HFFc6 (cell line): ENCODE data around the gene GOLGA2. TPM values are rescaled to one million over a fixed set of nuclear protein-coding genes. Genes with fewer than 3 reads are reported as not detected.
A peak's percentile ranks its signal among the peaks of the same experiment; 100 is the strongest.

Experiments used
- DNase-seq: peaks from one replicate; pipeline ENCODE4 v3.0.0-alpha.2; 2018
- H3K27ac Mint-ChIP-seq: 2 replicates; pipeline ENCODE4 v1.8.0; 2020; ENCODE audit warnings: mild to moderate bottlenecking, mixed read lengths
- H3K27me3 Mint-ChIP-seq: 2 replicates; pipeline ENCODE4 v1.8.0; 2021; ENCODE audit warnings: mild to moderate bottlenecking, moderate library complexity, mixed read lengths; ENCODE audit not compliant: insufficient read depth
- H3K36me3 Mint-ChIP-seq: 2 replicates; pipeline ENCODE4 v1.8.0; 2021; ENCODE audit warnings: low read depth, mixed read lengths
- H3K4me1 Mint-ChIP-seq: 2 replicates; pipeline ENCODE4 v1.8.0; 2020; ENCODE audit warnings: low read depth, mixed read lengths
- H3K4me3 Mint-ChIP-seq: 2 replicates; pipeline ENCODE4 v1.8.0; 2020; ENCODE audit warnings: mild to moderate bottlenecking, moderate library complexity, mixed read lengths
- H3K9me3 Mint-ChIP-seq: 2 replicates; pipeline ENCODE4 v1.8.0; 2020; ENCODE audit warnings: mild to moderate bottlenecking, mixed read lengths
- total RNA-seq, 6 experiments: library from RNA; stranded (reverse); fragmentation: NEBNext Ultra II Directional; extraction: Animal tissue kit (Norgen Biotek cat#: 25700); gene quantifications; 2 replicates in 1 of 6; 3 replicates in 5 of 6; pipeline ENCODE4 v1.2.3, GENCODE V29; 2021
- TF ChIP-seq, protein P1 (sequence below): fragments of 200-600 bp; sonication (generic); IDR thresholded peaks from 2 replicates; pipeline ENCODE4 v1.5.0; 2021; ENCODE audit warnings: antibody characterized with exemption, mild to moderate bottlenecking

Gene GOLGA2
- total RNA-seq, 6 experiments from 2014 or later = 142 to 167 (median 156) TPM

DNA sequence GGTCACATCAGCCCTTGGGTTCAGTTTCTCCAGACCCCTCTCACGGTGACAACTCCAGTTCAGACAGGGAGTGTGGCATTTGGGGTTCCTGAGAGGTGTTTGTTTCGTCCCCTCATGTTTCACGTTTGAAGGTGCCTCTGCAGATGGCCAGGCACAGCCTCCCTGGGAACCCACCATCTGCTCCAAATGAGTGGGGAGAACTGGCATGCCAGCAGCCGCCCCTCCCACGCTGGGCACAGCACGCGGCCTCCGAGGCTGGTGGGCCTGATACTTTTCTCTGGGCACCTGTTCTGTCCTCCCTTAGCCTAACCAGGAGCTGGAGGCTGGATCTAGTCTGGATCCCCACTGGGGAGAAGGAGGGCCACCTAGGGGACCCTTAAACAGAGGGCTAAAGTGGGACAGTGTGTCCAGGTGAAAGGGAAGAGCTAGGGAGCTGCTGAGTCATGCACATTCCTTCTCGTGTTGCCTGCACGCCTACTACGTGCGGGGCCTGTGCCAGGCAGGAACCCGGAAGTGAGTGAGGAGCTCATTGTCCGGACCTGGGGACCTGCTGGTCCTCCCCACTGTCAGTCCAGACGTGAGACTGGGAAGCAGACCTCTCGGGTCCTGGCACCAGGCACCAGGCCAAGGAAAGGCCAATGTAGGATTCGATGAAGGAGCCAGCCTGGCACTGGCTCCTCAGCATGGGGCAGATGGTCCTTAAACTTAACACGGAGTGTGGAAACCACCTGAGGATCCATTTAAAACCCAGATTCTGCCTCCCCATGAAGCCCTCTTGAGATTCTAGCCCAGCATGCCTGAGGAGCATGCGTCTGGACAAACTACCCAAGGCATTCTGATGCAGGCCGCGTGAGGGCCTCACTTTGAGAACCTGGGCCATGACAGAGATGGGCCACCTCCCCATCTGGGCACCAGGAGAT, 61.0 kb downstream of the GOLGA2 start:
- DNase-seq = no peak
- Mint-ChIP-seq H3K9me3 (no peaks in the 10 kb centered on the region), H3K4me1 (peaks cover 45% of the 10 kb centered on the region), H3K36me3 (peaks cover 10% of the 10 kb centered on the region; the same call in 1 of the 2 replicates), H3K4me3 (no peak overlapping the region), H3K27me3 (peaks cover 2% of the 10 kb centered on the region; the same call in 1 of the 2 replicates), H3K27ac (peak overlapping the region; percentile 94)
- TF ChIP-seq, protein P1, sequence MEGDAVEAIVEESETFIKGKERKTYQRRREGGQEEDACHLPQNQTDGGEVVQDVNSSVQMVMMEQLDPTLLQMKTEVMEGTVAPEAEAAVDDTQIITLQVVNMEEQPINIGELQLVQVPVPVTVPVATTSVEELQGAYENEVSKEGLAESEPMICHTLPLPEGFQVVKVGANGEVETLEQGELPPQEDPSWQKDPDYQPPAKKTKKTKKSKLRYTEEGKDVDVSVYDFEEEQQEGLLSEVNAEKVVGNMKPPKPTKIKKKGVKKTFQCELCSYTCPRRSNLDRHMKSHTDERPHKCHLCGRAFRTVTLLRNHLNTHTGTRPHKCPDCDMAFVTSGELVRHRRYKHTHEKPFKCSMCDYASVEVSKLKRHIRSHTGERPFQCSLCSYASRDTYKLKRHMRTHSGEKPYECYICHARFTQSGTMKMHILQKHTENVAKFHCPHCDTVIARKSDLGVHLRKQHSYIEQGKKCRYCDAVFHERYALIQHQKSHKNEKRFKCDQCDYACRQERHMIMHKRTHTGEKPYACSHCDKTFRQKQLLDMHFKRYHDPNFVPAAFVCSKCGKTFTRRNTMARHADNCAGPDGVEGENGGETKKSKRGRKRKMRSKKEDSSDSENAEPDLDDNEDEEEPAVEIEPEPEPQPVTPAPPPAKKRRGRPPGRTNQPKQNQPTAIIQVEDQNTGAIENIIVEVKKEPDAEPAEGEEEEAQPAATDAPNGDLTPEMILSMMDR = no peak

DNA sequence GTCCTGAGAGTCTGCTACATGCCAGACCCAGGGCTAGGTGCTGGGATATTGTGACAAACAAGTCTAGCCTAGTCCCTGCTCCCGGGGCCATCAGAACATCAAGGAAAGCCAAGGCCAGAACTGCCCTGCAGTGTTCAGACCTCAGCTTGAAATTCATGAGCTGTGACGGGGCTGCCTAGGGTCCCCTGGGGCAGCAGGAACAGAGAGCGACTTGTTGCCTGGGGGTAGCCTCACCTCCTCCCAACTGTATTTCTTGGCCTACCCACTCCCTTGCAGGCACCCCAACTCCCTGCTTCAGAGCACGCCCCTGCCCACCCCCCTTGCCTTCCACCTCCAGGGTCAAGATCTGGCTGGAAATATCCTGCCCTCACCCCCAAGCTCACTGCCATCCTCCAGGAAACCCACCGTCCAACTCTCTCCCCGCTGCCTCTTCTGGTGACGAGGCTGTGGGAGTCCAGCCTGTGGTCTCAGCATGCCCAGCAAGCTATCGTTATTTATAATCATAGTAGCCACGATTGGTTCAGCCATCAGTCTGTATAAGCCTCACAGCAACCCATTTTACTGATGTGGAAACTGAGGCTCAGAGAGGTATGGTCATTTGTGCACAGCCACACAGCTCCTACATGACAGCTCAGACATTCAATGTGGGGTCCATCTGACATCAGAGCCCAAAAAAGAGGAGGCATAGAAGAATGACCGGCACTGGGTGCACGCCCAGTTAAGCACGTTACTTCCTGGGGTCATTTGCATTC, 61.9 kb downstream of the GOLGA2 start:
- no peak for DNase-seq
- Mint-ChIP-seq H3K27me3 (peaks cover 2% of the 10 kb centered on the region; the same call in 1 of the 2 replicates), H3K36me3 (peaks cover 9% of the 10 kb centered on the region; the same call in 1 of the 2 replicates), H3K4me1 (peaks cover 45% of the 10 kb centered on the region), H3K27ac (no peak overlapping the region; the same call in 1 of the 2 replicates), H3K9me3 (no peaks in the 10 kb centered on the region), H3K4me3 (no peak overlapping the region)
- TF ChIP-seq, protein P1 = no peak

GRCh38 chr9:128211981-128212281, 63.9 kb downstream of the GOLGA2 start:
- H3K36me3 Mint-ChIP-seq = no peaks in the 10 kb centered on the region
- no peaks in the 10 kb centered on the region for H3K9me3 Mint-ChIP-seq
- H3K27me3 Mint-ChIP-seq = 0 out of 2 replicates have a peak, but pooled peaks cover 2% of the 10 kb centered on the region
- H3K4me1 Mint-ChIP-seq = peaks cover 47% of the 10 kb centered on the region
- DNase-seq = no peak
- TF ChIP-seq, protein P1 = no peak
- H3K27ac Mint-ChIP-seq = peak overlapping the region; percentile 61; the same call in 1 of the 2 replicates
- H3K4me3 Mint-ChIP-seq = no peak overlapping the region

- Mint-ChIP-seq H3K36me3 (no peaks in the 10 kb centered on the region), H3K4me3 (no peak overlapping the region; the same call in 1 of the 2 replicates), H3K4me1 (peaks cover 47% of the 10 kb centered on the region), H3K27me3 (0 out of 2 replicates have a peak, but pooled peaks cover 2% of the 10 kb centered on the region), H3K27ac (peak overlapping the region; percentile 61), H3K9me3 (no peaks in the 10 kb centered on the region)
- no peak for DNase-seq
- TF ChIP-seq, protein P1 = no peak
Observed at GRCh38 chr9:128211186-128211980, 64.4 kb downstream of the GOLGA2 start.
